22Rv1 (cell line): ENCODE results near the gene MYRIP.

Experiments used
- H3K27ac ChIP-seq: fragments of 450-650 bp; 2 replicates; pipeline ENCODE4 v1.5.1; 2017
- CTCF ChIP-seq: fragments of 450-650 bp; IDR thresholded peaks from 2 replicates; pipeline ENCODE4 v1.5.1; 2017; ENCODE audit warnings: mild to moderate bottlenecking
- ZFX ChIP-seq: fragments of 450-650 bp; IDR thresholded peaks from 2 replicates; pipeline ENCODE4 v1.6.1; 2017; ENCODE audit warnings: antibody characterized with exemption, borderline replicate concordance

Gene MYRIP

GRCh38 chr3:40206522-40206921 lies 397.1 kb downstream of the MYRIP start:
- no peak overlapping the region for H3K27ac ChIP-seq
- TF ChIP-seq ZFX (no peak), CTCF (no peak)

DNA sequence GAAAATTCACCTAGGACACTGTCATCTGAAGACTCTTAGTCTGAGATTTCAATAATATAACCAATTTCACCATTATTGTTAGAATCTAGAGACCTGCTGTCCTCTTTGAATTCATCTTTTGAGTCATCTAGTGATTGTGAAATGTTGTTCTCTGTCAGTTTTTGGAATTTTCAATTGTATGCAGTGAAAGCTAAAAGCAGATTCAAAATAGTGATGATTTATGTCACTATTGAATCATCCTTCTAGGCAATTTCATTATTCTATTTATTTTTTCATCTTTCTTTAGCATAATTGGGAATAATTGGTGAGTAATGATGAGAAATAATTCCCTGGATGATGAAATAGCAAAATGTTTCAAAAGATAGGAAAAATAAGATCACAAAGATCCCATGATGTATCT lies 398.4 kb downstream of the MYRIP start:
- TF ChIP-seq CTCF (no peak), ZFX (no peak)

DNA sequence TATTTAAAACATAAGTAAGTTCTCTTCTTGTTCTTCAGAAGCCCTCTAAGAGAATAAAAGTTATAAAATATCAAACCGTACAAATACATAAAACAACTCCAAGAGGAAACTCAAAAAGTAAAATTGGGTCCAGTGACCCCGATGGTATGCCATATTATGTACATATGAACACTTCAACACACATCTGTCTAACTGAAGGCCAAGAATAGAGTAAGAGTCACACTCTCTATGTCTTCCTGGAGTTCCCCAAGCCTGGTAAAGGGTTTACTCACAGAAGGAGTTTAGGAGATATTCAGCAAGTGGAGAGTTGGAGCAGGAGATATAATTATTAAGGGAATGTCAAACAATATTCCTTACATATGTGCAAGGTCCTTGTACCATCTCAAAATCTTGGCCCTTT lies 398.8 kb downstream of the MYRIP start:
- TF ChIP-seq ZFX: no peak
- no peak for TF ChIP-seq CTCF
- H3K27ac ChIP-seq: no peak overlapping the region

More for the DNA sequence above, 398.4 kb downstream of the MYRIP start:
- no peak overlapping the region for H3K27ac ChIP-seq

- H3K27ac ChIP-seq: no peak overlapping the region
- TF ChIP-seq CTCF: no peak
- no peak for TF ChIP-seq ZFX
Observed at GRCh38 chr3:40211579-40211978, 402.2 kb downstream of the MYRIP start.

GRCh38 chr3:40213556-40213955 lies 404.1 kb downstream of the MYRIP start:
- H3K27ac ChIP-seq: no peak overlapping the region
- TF ChIP-seq ZFX: no peak
- no peak for TF ChIP-seq CTCF

GRCh38 chr3:40215015-40215414 lies 405.6 kb downstream of the MYRIP start:
- no peak overlapping the region for H3K27ac ChIP-seq
- no peak for TF ChIP-seq CTCF
- no peak for TF ChIP-seq ZFX

GRCh38 chr3:40216471-40216870 lies 407.1 kb downstream of the MYRIP start:
- TF ChIP-seq CTCF: no peak
- TF ChIP-seq ZFX: no peak
- no peak overlapping the region for H3K27ac ChIP-seq
